Measurements from ENCODE around the gene DRAXIN. TPM values are rescaled to one million over a fixed set of nuclear protein-coding genes. Genes with fewer than 3 reads are reported as not detected.

DRAXIN gene
- total RNA-seq, 1 experiment from 2014 or later = 20.5 TPM

DNA sequence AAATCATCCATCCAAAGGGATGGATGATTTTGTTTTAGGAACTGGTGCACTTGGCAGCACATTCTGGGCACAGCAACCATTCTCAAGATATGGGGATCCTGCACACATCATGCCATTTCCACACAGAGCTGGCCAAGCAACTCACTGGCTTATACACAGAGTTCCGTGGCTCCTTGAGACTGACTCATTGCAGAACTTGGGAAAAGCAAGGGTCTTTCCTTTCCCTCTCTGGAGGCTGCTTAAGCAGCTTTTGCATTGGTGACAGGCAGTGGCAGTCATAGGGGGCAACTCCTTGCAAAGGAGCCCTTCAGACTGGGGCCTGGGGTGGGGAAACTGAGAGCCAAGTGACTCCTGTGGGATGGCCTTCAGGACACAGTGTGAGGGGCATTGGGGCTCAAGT is 8.7 kb upstream of the DRAXIN start:
- no peak overlapping the region for H3T11ph ChIP-seq (ENCODE audit: low read length)
- H4K5ac ChIP-seq (ENCODE audit: insufficient read length, low read depth, low read length) = no peak overlapping the region
- peaks cover 13 to 36% (median 34%) of the 10 kb centered on the region in 3 experiments for H3K36me3 Mint-ChIP-seq (ENCODE audit: insufficient read depth in 1 of 3, low read depth in 3 of 3)
- DNase-seq = peak; percentile 46
- H3K27me3 Mint-ChIP-seq (ENCODE audit: low read depth) = no peaks in the 10 kb centered on the region
- H2BK12ac ChIP-seq (ENCODE audit: insufficient read length, low read depth, low read length) = no peak overlapping the region
- no peak overlapping the region for H2BK120ac ChIP-seq (ENCODE audit: low read depth, low read length, poor library complexity, severe bottlenecking)
- H3K23me2 ChIP-seq (ENCODE audit: insufficient read length, low read depth, low read length, poor library complexity, severe bottlenecking) = no peaks in the 10 kb centered on the region
- H3K9me3 Mint-ChIP-seq = no peaks in the 10 kb centered on the region
- H2AFZ ChIP-seq (ENCODE audit: low read length) = no peak overlapping the region
- H3K4me1 ChIP-seq (ENCODE audit: insufficient read depth, low read length) = peaks cover 19% of the 10 kb centered on the region; the same call in 1 of the 2 replicates
- no peaks in the 10 kb centered on the region for H3K79me1 ChIP-seq (ENCODE audit: insufficient read depth, low read depth, low read length, poor library complexity, severe bottlenecking)
- peak overlapping the region; percentile 99 for H3K27ac ChIP-seq (ENCODE audit: insufficient read length, low read depth, low read length)
- no peak overlapping the region for H3K56ac ChIP-seq (ENCODE audit: insufficient read length, low read depth, low read length)
- H3K27ac Mint-ChIP-seq = peak overlapping the region; percentile 34 to 100 (median 99); a peak in 6 of 7 replicates
- H3K27me3 ChIP-seq (ENCODE audit: insufficient read depth, low read length) = no peaks in the 10 kb centered on the region
- H3K18ac ChIP-seq (ENCODE audit: insufficient read length, low read depth, low read length) = no peak overlapping the region
- H3K4me2 ChIP-seq (ENCODE audit: insufficient read depth, insufficient read length, low read length) = peak overlapping the region; percentile 65
- no CpG with 5 or more reads among the region's 1 CpG for WGBS (ENCODE audit: extremely low coverage, insufficient read length, low lambda C conversion rate)
- no peak overlapping the region for H3K4ac ChIP-seq (ENCODE audit: low read depth, low read length)
- no peaks in the 10 kb centered on the region for H4K20me1 ChIP-seq (ENCODE audit: control insufficient read depth, insufficient read depth, insufficient read length)
- H2AK5ac ChIP-seq (ENCODE audit: insufficient read length, low read length) = no peak overlapping the region
- H3K23ac ChIP-seq (ENCODE audit: insufficient read length, low read depth, low read length) = no peak overlapping the region
- H3K4me1 Mint-ChIP-seq = peaks cover 57 to 72% of the 10 kb centered on the region in 2 experiments
- no peak overlapping the region for H4K91ac ChIP-seq (ENCODE audit: insufficient read length, low read depth, low read length)
- H2BK20ac ChIP-seq (ENCODE audit: low read depth, low read length, poor library complexity, severe bottlenecking) = no peak overlapping the region
- peak overlapping the region; percentile 9 for H2BK5ac ChIP-seq (ENCODE audit: insufficient read length, low read length)
- peak overlapping the region; percentile 71 to 88; a peak in 4 of 5 replicates for H3K4me3 Mint-ChIP-seq
- H3K79me2 ChIP-seq (ENCODE audit: insufficient read depth, low read length) = peaks cover 16% of the 10 kb centered on the region; the same call in 1 of the 2 replicates
- no peak overlapping the region for H3K9ac ChIP-seq (ENCODE audit: extremely low read depth, insufficient read length, low read length)
- no peak overlapping the region for H4K8ac ChIP-seq (replicated peaks; ENCODE audit: insufficient read length, low read depth, low read length)
- no peak overlapping the region for H2BK15ac ChIP-seq (ENCODE audit: low read depth, low read length)
- no peak overlapping the region for H3K14ac ChIP-seq (ENCODE audit: insufficient read depth, low read length)
- no peaks in the 10 kb centered on the region for H3K9me3 ChIP-seq (ENCODE audit: control insufficient read depth, low read depth, low read length)
- TF ChIP-seq, protein P1, sequence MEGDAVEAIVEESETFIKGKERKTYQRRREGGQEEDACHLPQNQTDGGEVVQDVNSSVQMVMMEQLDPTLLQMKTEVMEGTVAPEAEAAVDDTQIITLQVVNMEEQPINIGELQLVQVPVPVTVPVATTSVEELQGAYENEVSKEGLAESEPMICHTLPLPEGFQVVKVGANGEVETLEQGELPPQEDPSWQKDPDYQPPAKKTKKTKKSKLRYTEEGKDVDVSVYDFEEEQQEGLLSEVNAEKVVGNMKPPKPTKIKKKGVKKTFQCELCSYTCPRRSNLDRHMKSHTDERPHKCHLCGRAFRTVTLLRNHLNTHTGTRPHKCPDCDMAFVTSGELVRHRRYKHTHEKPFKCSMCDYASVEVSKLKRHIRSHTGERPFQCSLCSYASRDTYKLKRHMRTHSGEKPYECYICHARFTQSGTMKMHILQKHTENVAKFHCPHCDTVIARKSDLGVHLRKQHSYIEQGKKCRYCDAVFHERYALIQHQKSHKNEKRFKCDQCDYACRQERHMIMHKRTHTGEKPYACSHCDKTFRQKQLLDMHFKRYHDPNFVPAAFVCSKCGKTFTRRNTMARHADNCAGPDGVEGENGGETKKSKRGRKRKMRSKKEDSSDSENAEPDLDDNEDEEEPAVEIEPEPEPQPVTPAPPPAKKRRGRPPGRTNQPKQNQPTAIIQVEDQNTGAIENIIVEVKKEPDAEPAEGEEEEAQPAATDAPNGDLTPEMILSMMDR (conservative IDR thresholded peaks at IDR 0.05) = no peak

Measured in H9 (cell line).